GM12865 (cell line): ENCODE data around the gene NOP10.

Source experiments
- DNase-seq: peaks from one replicate; pipeline ENCODE4 v3.0.0; 2010; ENCODE audit warnings: low read depth
- H3K4me3 ChIP-seq: 2 replicates; pipeline ENCODE4 v1.5.1; 2011; ENCODE audit warnings: mild to moderate bottlenecking, low read depth, low read length, control low read depth
- TF ChIP-seq, protein P1 (sequence below): IDR thresholded peaks from 2 replicates; pipeline ENCODE4 v1.5.1; 2011; ENCODE audit warnings: low read length, control low read depth, low read depth, inconsistent platforms; ENCODE audit not compliant: insufficient read depth; ENCODE audit errors: missing control alignments

The NOP10 gene

DNA sequence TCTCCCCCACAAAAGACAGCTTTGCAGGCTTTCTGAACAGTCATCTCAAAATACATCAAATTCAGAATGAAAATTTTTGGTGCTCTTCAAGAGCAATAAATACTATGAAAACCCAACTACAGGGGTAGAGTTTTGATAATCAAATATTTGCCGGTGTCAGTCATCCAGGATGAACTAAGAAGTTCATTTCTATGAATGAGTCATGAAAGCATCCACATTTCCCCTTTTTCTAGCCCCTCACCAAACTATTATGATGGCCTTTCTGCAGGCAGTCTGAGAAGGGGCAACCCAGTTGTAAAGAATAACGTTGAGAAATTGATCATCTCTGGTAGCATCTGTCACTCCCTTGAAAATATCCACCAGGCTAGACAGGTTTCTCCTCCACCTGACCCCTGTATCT lies 27.2 kb upstream of the NOP10 start:
- DNase-seq, result peak; percentile 56
- no peak overlapping the region for H3K4me3 ChIP-seq
- TF ChIP-seq, protein P1, sequence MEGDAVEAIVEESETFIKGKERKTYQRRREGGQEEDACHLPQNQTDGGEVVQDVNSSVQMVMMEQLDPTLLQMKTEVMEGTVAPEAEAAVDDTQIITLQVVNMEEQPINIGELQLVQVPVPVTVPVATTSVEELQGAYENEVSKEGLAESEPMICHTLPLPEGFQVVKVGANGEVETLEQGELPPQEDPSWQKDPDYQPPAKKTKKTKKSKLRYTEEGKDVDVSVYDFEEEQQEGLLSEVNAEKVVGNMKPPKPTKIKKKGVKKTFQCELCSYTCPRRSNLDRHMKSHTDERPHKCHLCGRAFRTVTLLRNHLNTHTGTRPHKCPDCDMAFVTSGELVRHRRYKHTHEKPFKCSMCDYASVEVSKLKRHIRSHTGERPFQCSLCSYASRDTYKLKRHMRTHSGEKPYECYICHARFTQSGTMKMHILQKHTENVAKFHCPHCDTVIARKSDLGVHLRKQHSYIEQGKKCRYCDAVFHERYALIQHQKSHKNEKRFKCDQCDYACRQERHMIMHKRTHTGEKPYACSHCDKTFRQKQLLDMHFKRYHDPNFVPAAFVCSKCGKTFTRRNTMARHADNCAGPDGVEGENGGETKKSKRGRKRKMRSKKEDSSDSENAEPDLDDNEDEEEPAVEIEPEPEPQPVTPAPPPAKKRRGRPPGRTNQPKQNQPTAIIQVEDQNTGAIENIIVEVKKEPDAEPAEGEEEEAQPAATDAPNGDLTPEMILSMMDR, result no peak

- TF ChIP-seq, protein P1, result peak; percentile 95
- DNase-seq, result peak; percentile 98
- peak within 1 kb of the TSS; percentile 67 for H3K4me3 ChIP-seq
These were observed 24.5 kb upstream of the NOP10 start, which contains the start of gene LPCAT4 for GRCh38 chr15:34367101-34368081. Gene LPCAT4, minus strand, starts transcription at chr15:34367196. Its CDS starts 96 bp downstream, at chr15:34367100.

DNA sequence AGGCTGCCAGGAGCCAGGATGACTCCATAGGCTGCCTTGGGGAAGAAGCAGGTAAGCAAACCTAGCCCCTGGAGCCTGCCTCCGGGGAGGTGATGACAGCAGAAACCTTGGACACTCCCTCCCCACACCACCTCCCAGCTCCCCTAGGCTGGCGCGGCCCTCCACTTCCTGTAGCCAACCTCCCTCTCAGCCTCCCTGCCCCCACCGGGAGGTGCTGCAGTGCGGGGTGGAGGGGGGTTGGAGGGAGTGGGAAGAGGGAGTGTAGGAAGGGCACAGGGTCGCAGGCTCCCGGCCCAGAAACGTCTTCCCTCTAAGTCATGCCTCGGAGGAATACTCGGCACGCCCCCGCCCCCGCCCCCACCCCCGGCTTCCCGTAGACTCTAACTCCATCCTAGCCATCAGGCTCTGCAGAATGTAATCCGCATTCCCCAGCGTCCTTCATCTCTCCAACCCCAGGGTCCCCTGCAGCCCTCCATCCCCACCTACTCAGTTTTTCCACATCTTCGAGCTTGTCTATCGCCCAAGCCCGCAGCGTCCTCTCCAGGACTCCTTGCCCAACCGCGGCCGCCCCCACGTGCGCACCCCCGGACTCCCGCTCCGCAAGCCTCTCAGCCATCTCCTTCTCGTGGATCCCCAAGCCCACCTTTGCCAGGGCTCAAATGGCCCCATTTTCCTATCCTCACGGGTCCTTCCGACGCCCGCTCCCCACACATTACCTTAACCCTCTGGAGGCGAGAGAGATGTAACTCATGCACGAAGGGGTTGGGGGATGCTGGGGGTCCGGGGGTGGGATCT lies 23.5 kb upstream of the NOP10 start:
- DNase-seq, result peak; percentile 64
- TF ChIP-seq, protein P1, result no peak
- peak overlapping the region; percentile 65 for H3K4me3 ChIP-seq

- DNase-seq, result peak; percentile 30
- peak overlapping the region; percentile 65 for H3K4me3 ChIP-seq
- TF ChIP-seq, protein P1, result no peak
These were observed 22.9 kb upstream of the NOP10 start for GRCh38 chr15:34365836-34366235.

GRCh38 chr15:34365091-34365825 lies 22.3 kb upstream of the NOP10 start:
- DNase-seq, result peak; percentile 62
- H3K4me3 ChIP-seq, result peak overlapping the region; percentile 65
- TF ChIP-seq, protein P1, result no peak

GRCh38 chr15:34364041-34364440 lies 21.1 kb upstream of the NOP10 start:
- no peak for DNase-seq
- H3K4me3 ChIP-seq, result no peak overlapping the region
- TF ChIP-seq, protein P1, result no peak
